K562 (cell line): ENCODE measurements around the gene NEDD4L. TPM values are rescaled to one million over a fixed set of nuclear protein-coding genes. Genes with fewer than 3 reads are reported as not detected.

Experiments
- ATAC-seq: fragments of 200-7000 bp; cut with Tn5 transposase; 3 replicates; pipeline ENCODE4 v1.9.1; 2020; ENCODE audit warnings: moderate library complexity
- BruUV-seq: library from RNA; stranded (reverse); fragments of 400-500 nt; replicated peaks from 2 replicates; lab custom pipeline; 2021; lab: Mats Ljungman, UMichigan
- CTCF ChIA-PET: fragments of 300-600 bp; formaldehyde crosslinking; extraction: SDS; loops from one replicate; lab custom pipeline; 2021; ENCODE audit warnings: low intra/inter-chr PET ratio; lab: Yijun Ruan, JAX
- POLR2A ChIA-PET: fragments of 300-600, 350-650 bp; sonication (Branson Sonifier 250); formaldehyde crosslinking; extraction: SDS; loops from one replicate; lab custom pipeline; 2021; ENCODE audit warnings: antibody characterized with exemption, inconsistent platforms; lab: Yijun Ruan, JAX
- DNase-seq, 4 experiments: peaks; one replicate each; pipeline versions ENCODE4 v3.0.0 to v3.0.0-alpha.2; 2011 to 2018; ENCODE audit warnings: low spot score in 3 of 4, mixed read lengths in 3 of 4; ENCODE audit errors: extremely low read depth in 1 of 4
- FAIRE-seq: peaks from 2 replicates; lab custom pipeline; 2011; peaks lifted over from hg19 to GRCh38; lab: Jason Lieb, UNC
- H2AFZ ChIP-seq: 2 replicates; pipeline ENCODE4 v1.6.0; 2011; ENCODE audit warnings: low read depth, low read length, control low read depth, inconsistent platforms
- H3K27ac ChIP-seq: fragments of 200-600 bp; 3 replicates; pipeline ENCODE4 v1.8.0; 2011; ENCODE audit warnings: low read depth, mild to moderate bottlenecking, control low read depth, inconsistent platforms, low read length, moderate library complexity, mixed read lengths; ENCODE audit errors: extremely low read depth
- H3K27me3 ChIP-seq, 2 experiments: fragments of 300-600 bp in 1 of 2; 2 replicates in 1 of 2; 3 replicates in 1 of 2; pipeline versions ENCODE4 v1.6.0 to v1.8.0; 2011; ENCODE audit warnings: inconsistent platforms in 2 of 2, low read length in 2 of 2, mild to moderate bottlenecking in 1 of 2, mixed read lengths in 1 of 2, moderate library complexity in 1 of 2; ENCODE audit not compliant: control insufficient read depth in 2 of 2, insufficient read depth in 2 of 2
- H3K36me3 ChIP-seq: fragments of 300-600 bp; 3 replicates; pipeline ENCODE4 v1.8.0; 2011; ENCODE audit warnings: mild to moderate bottlenecking, low read length, inconsistent platforms; ENCODE audit not compliant: control insufficient read depth, insufficient read depth
- H3K4me1 ChIP-seq, 2 experiments: fragments of 200-600 bp in 1 of 2; replicated peaks in 1 of 2; 2 replicates in 1 of 2; 3 replicates in 1 of 2; pipeline versions ENCODE4 v1.5.1 to v1.8.0; 2011; ENCODE audit warnings: inconsistent platforms in 2 of 2, low read length in 2 of 2, mild to moderate bottlenecking in 1 of 2, mixed read lengths in 1 of 2, moderate library complexity in 1 of 2; ENCODE audit not compliant: control insufficient read depth in 2 of 2, insufficient read depth in 2 of 2
- H3K4me2 ChIP-seq: 2 replicates; pipeline ENCODE4 v1.6.1; 2011; ENCODE audit warnings: low read length, control low read depth, inconsistent platforms, mixed read lengths; ENCODE audit not compliant: insufficient read depth
- H3K4me3 ChIP-seq: fragments of 200-600 bp; sonication (generic), shearing (Covaris generic); 2 replicates; pipeline ENCODE4 v1.5.1; 2016; ENCODE audit warnings: control low read depth, inconsistent platforms
- H3K79me2 ChIP-seq: fragments of 200-600 bp; 3 replicates; pipeline ENCODE4 v1.8.0; 2011; ENCODE audit warnings: low read length, inconsistent platforms; ENCODE audit not compliant: control insufficient read depth, insufficient read depth
- H3K9ac ChIP-seq, 2 experiments: 2 replicates each; pipeline versions ENCODE4 v1.6.0 to v1.6.1; 2011; ENCODE audit warnings: low read depth in 2 of 2, low read length in 2 of 2, control low read depth in 1 of 2, inconsistent platforms in 1 of 2, mild to moderate bottlenecking in 1 of 2, mixed read lengths in 1 of 2; ENCODE audit not compliant: insufficient read depth in 1 of 2
- H3K9me1 ChIP-seq: one replicate; pipeline ENCODE4 v1.6.0; 2011; ENCODE audit warnings: inconsistent platforms, mild to moderate bottlenecking, low read length, moderate library complexity; ENCODE audit not compliant: control insufficient read depth, insufficient read depth
- H3K9me3 ChIP-seq: replicated peaks from 2 replicates; pipeline ENCODE4 v1.5.1; 2011; ENCODE audit warnings: low read depth, low read length, inconsistent platforms; ENCODE audit not compliant: control insufficient read depth, insufficient read depth
- H4K20me1 ChIP-seq: replicated peaks from 2 replicates; pipeline ENCODE4 v1.6.1; 2011; ENCODE audit warnings: low read length, inconsistent platforms, mixed read lengths; ENCODE audit not compliant: control insufficient read depth, insufficient read depth
- ESRRB ChIP-seq: fragments of 250-450 bp; sonication (Bioruptor Pico); IDR thresholded peaks from 2 replicates; pipeline ENCODE4 v1.5.0; 2020; ENCODE audit warnings: mild to moderate bottlenecking, moderate library complexity, borderline replicate concordance
- ID3 ChIP-seq, 2 experiments: fragments of 250-450 bp in 1 of 2; fragments of 450-650 bp in 1 of 2; sonication (Bioruptor Pico) in 1 of 2; IDR thresholded peaks; 2 replicates each; pipeline versions ENCODE4 v1.6.1 to v1.8.0; 2016 to 2021; ENCODE audit warnings: mild to moderate bottlenecking in 2 of 2, moderate library complexity in 2 of 2, missing compliant biosample characterization in 1 of 2, missing genetic modification characterization in 1 of 2
- MBD2 ChIP-seq: sonication (generic); IDR thresholded peaks from 2 replicates; pipeline ENCODE4 v1.6.1; 2016; ENCODE audit warnings: low read depth, borderline replicate concordance
- NUFIP1 ChIP-seq: fragments of 450-650 bp; IDR thresholded peaks from 2 replicates; pipeline ENCODE4 v1.6.1; 2018; ENCODE audit not compliant: partially characterized antibody
- SREBF2 ChIP-seq: sonication (generic); formaldehyde crosslinking; IDR thresholded peaks from 2 replicates; pipeline ENCODE4 v1.4.0; 2020; ENCODE audit warnings: mild to moderate bottlenecking, missing genetic modification reagents
- USF1 ChIP-seq: sonication (generic); formaldehyde crosslinking; IDR thresholded peaks from 2 replicates; pipeline ENCODE4 v1.9.0; 2022; ENCODE audit warnings: mild to moderate bottlenecking, missing genetic modification reagents
- ZBTB1 ChIP-seq: sonication (generic); formaldehyde crosslinking; IDR thresholded peaks from 2 replicates; pipeline ENCODE4 v1.8.1; 2023; ENCODE audit warnings: missing genetic modification reagents, low read depth, mild to moderate bottlenecking, borderline replicate concordance
- ZNF347 ChIP-seq: fragments of 450-650 bp; formaldehyde crosslinking; IDR thresholded peaks from 2 replicates; pipeline ENCODE4 v1.4.0; 2020; ENCODE audit warnings: low read depth, mild to moderate bottlenecking, moderate library complexity
- WGBS: fragments of 100-300 bp; shearing (Covaris generic); methylation state at CpG from one replicate; pipeline ENCODE4 v1.1.6; 2016; ENCODE audit warnings: low coverage, mixed read lengths; ENCODE audit not compliant: insufficient coverage; ENCODE audit errors: missing lambda C conversion rate; 5-methylcytosine and 5-hydroxymethylcytosine counted together
- in situ Hi-C: fragments of 300-500 bp; cut with MboI; formaldehyde crosslinking; loops from 4 replicates; pipeline ENCODE4 v1.15.0; 2018; ENCODE audit warnings: inconsistent platforms, mixed read lengths
- intact Hi-C: fragments of 100-400 bp; cut with micrococcal nuclease; formaldehyde crosslinking; loops from 2 replicates; pipeline ENCODE4 v1.14.2; 2022
- polyA plus RNA-seq, 8 experiments: library from polyadenylated mRNA; depleted of rRNA in 4 of 8; stranded (reverse) in 5 of 8; unstranded in 3 of 8; fragments of >200 nt; fragmentation: Nextera tagmentation in 2 of 8; fragmentation: Illumina TruSeq in 1 of 8; extraction: Ambion mirVana in 2 of 8; extraction: Trizol in 1 of 8; gene quantifications; 2 replicates each; pipeline versions ENCODE4 v1.2.1 to v1.2.3, GENCODE V29; 2011 to 2014; ENCODE audit warnings: inconsistent platforms in 1 of 8, missing spikeins in 1 of 8
- total RNA-seq, 7 experiments: library from RNA; depleted of rRNA in 6 of 7; stranded (reverse); fragments of >200 nt in 6 of 7; fragmentation: Illumina TruSeq in 2 of 7; extraction: Trizol in 2 of 7; gene quantifications; 2 replicates each; pipeline versions ENCODE4 v1.2.1 to v1.2.3, GENCODE V29; 2011 to 2021; ENCODE audit warnings: low replicate concordance in 1 of 7
- TF ChIP-seq, protein P1 (sequence below): fragments of 450-650 bp; IDR thresholded peaks from 2 replicates; pipeline ENCODE4 v1.7.0; 2016; ENCODE audit warnings: borderline replicate concordance
- TF ChIP-seq, protein P2 (sequence below): fragments of 250-450 bp; sonication (Bioruptor Pico); IDR thresholded peaks from 2 replicates; pipeline ENCODE4 v1.5.0; 2021; ENCODE audit warnings: mild to moderate bottlenecking, borderline replicate concordance
- TF ChIP-seq, protein P3 (sequence below): fragments of 200-800 bp; sonication (Bioruptor generic); IDR thresholded peaks from 2 replicates; pipeline ENCODE4 v1.6.1; 2017; ENCODE audit warnings: missing genetic modification characterization, missing compliant biosample characterization

Gene NEDD4L
- total and polyA plus RNA-seq, 9 of the 15 experiments (the other 6 are each of a cell fraction or from before 2014, with no cell fraction given): 8.1 to 33.4 (median 19.9) TPM

DNA sequence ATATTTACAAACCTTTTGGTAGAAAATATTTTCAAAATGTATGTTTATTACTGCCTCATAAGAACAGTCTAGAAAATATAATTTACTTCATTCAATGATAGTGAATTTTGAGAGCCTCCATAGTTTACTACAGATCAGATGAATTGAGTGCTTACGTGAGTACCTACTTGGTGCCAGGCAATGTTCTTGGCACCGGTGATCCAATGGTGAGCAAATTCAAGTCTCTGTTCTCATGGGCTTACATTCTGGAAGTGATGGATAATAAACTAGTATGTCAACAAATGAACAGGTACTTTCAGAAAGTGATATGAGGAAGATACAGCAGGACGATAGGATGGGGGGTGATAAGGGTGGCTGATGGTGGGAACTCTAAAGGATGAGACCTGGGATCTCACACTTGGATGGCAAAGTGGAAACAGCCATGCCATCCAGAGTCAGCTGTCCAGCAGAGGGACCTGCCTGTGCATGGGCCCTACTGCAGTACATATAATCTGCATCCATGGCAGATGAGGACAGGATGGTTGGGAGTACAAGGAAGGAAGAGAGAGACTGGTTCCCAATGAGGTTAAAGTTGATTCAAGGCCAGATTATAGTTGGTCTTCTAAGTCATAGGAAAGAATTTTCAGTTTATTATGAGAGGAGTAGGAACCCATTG is 277.0 kb downstream of the NEDD4L start:
- intact Hi-C loops (loop anchor here (5.0 kb wide), 1 partner anchor 274 kb away; no protein-coding TSS in a partner anchor), in situ Hi-C loops (loop anchor here (10.0 kb wide), 1 partner anchor 126 kb away; no protein-coding TSS in a partner anchor)
- Histone ChIP-seq H3K27ac (no peak overlapping the region), H3K4me2 (no peak overlapping the region), H2AFZ (no peak overlapping the region), H3K9me1 (no peaks in the 10 kb centered on the region), H4K20me1 (no peaks in the 10 kb centered on the region; the same call in 1 of the 2 replicates), H3K9me3 (no peaks in the 10 kb centered on the region), H3K4me1 (no peaks in the 10 kb centered on the region; a peak in 3 of 5 replicates), H3K4me3 (no peak overlapping the region), H3K9ac (no peak overlapping the region), H3K36me3 (peaks cover 5% of the 10 kb centered on the region; the same call in 1 of the 3 replicates), H3K79me2 (no peaks in the 10 kb centered on the region), H3K27me3 (no peaks in the 10 kb centered on the region)
- BruUV-seq: no TSS peak
- FAIRE-seq: no peak
- POLR2A ChIA-PET: interaction anchor here (1.0 kb wide), 1 partner anchor 24 kb away, joined by 3 read pairs; no protein-coding TSS in a partner anchor
- ATAC-seq: no peak; the same call in 2 of the 3 replicates
- 86% methylated on average over 3 of the region's 3 CpGs for WGBS
- no peak for DNase-seq
- CTCF ChIA-PET: interaction anchor here (1.2 to 2.0 kb wide), 2 partner anchors 127 to 185 kb away, joined by 6 to 10 read pairs; no protein-coding TSS in a partner anchor
- no peak for TF ChIP-seq USF1
- TF ChIP-seq MBD2: no peak
- TF ChIP-seq ZNF347: no peak
- TF ChIP-seq ESRRB (CRISPR knock-in tag): no peak
- TF ChIP-seq, protein P1, sequence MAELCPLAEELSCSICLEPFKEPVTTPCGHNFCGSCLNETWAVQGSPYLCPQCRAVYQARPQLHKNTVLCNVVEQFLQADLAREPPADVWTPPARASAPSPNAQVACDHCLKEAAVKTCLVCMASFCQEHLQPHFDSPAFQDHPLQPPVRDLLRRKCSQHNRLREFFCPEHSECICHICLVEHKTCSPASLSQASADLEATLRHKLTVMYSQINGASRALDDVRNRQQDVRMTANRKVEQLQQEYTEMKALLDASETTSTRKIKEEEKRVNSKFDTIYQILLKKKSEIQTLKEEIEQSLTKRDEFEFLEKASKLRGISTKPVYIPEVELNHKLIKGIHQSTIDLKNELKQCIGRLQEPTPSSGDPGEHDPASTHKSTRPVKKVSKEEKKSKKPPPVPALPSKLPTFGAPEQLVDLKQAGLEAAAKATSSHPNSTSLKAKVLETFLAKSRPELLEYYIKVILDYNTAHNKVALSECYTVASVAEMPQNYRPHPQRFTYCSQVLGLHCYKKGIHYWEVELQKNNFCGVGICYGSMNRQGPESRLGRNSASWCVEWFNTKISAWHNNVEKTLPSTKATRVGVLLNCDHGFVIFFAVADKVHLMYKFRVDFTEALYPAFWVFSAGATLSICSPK: no peak
- TF ChIP-seq SREBF2 (CRISPR knock-in tag): no peak
- TF ChIP-seq, protein P2, sequence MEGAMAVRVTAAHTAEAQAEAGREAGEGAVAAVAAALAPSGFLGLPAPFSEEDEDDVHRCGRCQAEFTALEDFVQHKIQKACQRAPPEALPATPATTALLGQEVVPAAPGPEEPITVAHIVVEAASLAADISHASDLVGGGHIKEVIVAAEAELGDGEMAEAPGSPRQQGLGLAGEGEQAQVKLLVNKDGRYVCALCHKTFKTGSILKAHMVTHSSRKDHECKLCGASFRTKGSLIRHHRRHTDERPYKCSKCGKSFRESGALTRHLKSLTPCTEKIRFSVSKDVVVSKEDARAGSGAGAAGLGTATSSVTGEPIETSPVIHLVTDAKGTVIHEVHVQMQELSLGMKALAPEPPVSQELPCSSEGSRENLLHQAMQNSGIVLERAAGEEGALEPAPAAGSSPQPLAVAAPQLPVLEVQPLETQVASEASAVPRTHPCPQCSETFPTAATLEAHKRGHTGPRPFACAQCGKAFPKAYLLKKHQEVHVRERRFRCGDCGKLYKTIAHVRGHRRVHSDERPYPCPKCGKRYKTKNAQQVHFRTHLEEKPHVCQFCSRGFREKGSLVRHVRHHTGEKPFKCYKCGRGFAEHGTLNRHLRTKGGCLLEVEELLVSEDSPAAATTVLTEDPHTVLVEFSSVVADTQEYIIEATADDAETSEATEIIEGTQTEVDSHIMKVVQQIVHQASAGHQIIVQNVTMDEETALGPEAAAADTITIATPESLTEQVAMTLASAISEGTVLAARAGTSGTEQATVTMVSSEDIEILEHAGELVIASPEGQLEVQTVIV (CRISPR knock-in tag): no peak
- no peak for TF ChIP-seq ZBTB1
- TF ChIP-seq, protein P3, sequence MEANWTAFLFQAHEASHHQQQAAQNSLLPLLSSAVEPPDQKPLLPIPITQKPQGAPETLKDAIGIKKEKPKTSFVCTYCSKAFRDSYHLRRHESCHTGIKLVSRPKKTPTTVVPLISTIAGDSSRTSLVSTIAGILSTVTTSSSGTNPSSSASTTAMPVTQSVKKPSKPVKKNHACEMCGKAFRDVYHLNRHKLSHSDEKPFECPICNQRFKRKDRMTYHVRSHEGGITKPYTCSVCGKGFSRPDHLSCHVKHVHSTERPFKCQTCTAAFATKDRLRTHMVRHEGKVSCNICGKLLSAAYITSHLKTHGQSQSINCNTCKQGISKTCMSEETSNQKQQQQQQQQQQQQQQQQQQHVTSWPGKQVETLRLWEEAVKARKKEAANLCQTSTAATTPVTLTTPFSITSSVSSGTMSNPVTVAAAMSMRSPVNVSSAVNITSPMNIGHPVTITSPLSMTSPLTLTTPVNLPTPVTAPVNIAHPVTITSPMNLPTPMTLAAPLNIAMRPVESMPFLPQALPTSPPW (CRISPR knock-in tag): no peak
- TF ChIP-seq ID3 (CRISPR knock-in tag; IDR thresholded peaks at IDR 0.05): no peak
- TF ChIP-seq ID3 (tag; IDR thresholded peaks at IDR 0.05): no peak
- no peak for TF ChIP-seq NUFIP1
